Esophagus muscularis mucosa (tissue), 4 donors: ENCODE measurements around the gene FITM1. TPM values are rescaled to one million over a fixed set of nuclear protein-coding genes. Genes with fewer than 3 reads are reported as not detected.

Experiments used
- DNase-seq: peaks from one replicate; pipeline ENCODE4 v3.0.0-alpha.2; 2017; ENCODE audit errors: extremely low spot score
- H3K27ac ChIP-seq, 4 donors: fragments of 200-600 bp; sonication (generic); replicated peaks in 1 of 4; 1 replicate in 3 of 4; 2 replicates in 1 of 4; pipeline ENCODE4 v1.5.1; 2016 to 2019; ENCODE audit warnings: mild to moderate bottlenecking in 1 of 4
- H3K27me3 ChIP-seq, 4 donors: fragments of 200-600 bp; sonication (generic); one replicate each; pipeline versions ENCODE4 v1.5.1 to v1.6.0; 2016 to 2019
- H3K36me3 ChIP-seq, 4 donors: fragments of 200-600 bp; sonication (generic); one replicate each; pipeline ENCODE4 v1.5.1; 2016 to 2019
- H3K4me1 ChIP-seq, 4 donors: fragments of 200-600 bp; sonication (generic); one replicate each; pipeline ENCODE4 v1.5.1; 2016 to 2019
- H3K4me3 ChIP-seq, 4 donors: fragments of 200-600 bp; sonication (generic); 1 replicate in 2 of 4; 2 replicates in 2 of 4; pipeline ENCODE4 v1.5.1; 2016 to 2019; ENCODE audit warnings: mild to moderate bottlenecking in 4 of 4, moderate library complexity in 1 of 4
- H3K9me3 ChIP-seq, 4 donors: fragments of 200-600 bp; sonication (generic); 1 replicate in 3 of 4; 2 replicates in 1 of 4; pipeline ENCODE4 v1.5.1; 2016 to 2019
- CTCF ChIP-seq, 3 experiments: fragments of 200-600 bp in 2 of 3; fragments of 450-650 bp in 1 of 3; sonication (generic) in 2 of 3; IDR thresholded peaks; one replicate each; pipeline ENCODE4 v1.5.1; 2017 to 2019; ENCODE audit warnings: antibody characterized with exemption in 3 of 3, mild to moderate bottlenecking in 2 of 3, moderate library complexity in 1 of 3
- EP300 ChIP-seq: sonication (generic); formaldehyde crosslinking; IDR thresholded peaks from one replicate; pipeline ENCODE4 v1.6.1; 2017; ENCODE audit warnings: antibody characterized with exemption
- POLR2A ChIP-seq: fragments of 450-650 bp; IDR thresholded peaks from one replicate; pipeline ENCODE4 v1.6.1; 2017; ENCODE audit warnings: antibody characterized with exemption, moderate library complexity, mild to moderate bottlenecking, low read depth
- POLR2AphosphoS5 ChIP-seq, 2 donors: sonication (generic); formaldehyde crosslinking; IDR thresholded peaks; one replicate each; pipeline ENCODE4 v1.6.1; 2017; ENCODE audit warnings: antibody characterized with exemption in 2 of 2
- WGBS: methylation state at CpG from one replicate; pipeline ENCODE4 v1.1.5; 2018; 5-methylcytosine and 5-hydroxymethylcytosine counted together
- intact Hi-C: fragments of 100-400 bp; cut with DNase I; formaldehyde crosslinking; loops from one replicate; pipeline ENCODE4 v1.15.1; 2023
- total RNA-seq, 4 donors: library from RNA; depleted of rRNA; stranded (reverse); fragments of >200 nt; gene quantifications; one replicate each; pipeline versions ENCODE4 v1.1.0 to v1.2.1, GENCODE V29; 2016

Gene FITM1
- total RNA-seq, 4 donors from 2014 or later: 0.34 to 0.83 (median 0.52) TPM; not detected in 1

- Histone ChIP-seq H3K27me3 (no peaks in the 10 kb centered on the region), H3K4me1 (peaks cover 9 to 15% (median 13%) of the 10 kb centered on the region in 4 donors), H3K27ac (peak overlapping the region in 3 of 4 donors; percentile 13 to 42 (median 39)), H3K9me3 (no peaks in the 10 kb centered on the region), H3K4me3 (no peak overlapping the region), H3K36me3 (peaks cover 0 to 5% (median 4%) of the 10 kb centered on the region in 4 donors)
- TF ChIP-seq POLR2A (no peak), EP300 (no peak), CTCF (IDR thresholded peaks at IDR 0.05) (no peak), POLR2AphosphoS5 (IDR thresholded peaks at IDR 0.05) (no peak)
- WGBS: 44% methylated on average over 5 of the region's 5 CpGs
- intact Hi-C loops: loop anchor here (2.0 to 5.0 kb wide), 2 partner anchors 50 to 54 kb away; partner anchors contain the start of gene IRF9
- no peak for DNase-seq
These were observed 22.1 kb upstream of the FITM1 start for GRCh38 chr14:24108336-24108874.

GRCh38 chr14:24110060-24110459 lies 20.4 kb upstream of the FITM1 start:
- Histone ChIP-seq H3K36me3 (no peaks in the 10 kb centered on the region), H3K4me1 (peaks cover 12 to 18% (median 15%) of the 10 kb centered on the region in 4 donors), H3K9me3 (no peaks in the 10 kb centered on the region), H3K27me3 (no peaks in the 10 kb centered on the region), H3K27ac (no peak overlapping the region), H3K4me3 (no peak overlapping the region)
- 80% methylated on average over 9 of the region's 9 CpGs for WGBS
- intact Hi-C loops: no loop called here
- TF ChIP-seq CTCF (IDR thresholded peaks at IDR 0.05): no peak
- no peak for TF ChIP-seq EP300
- no peak for TF ChIP-seq POLR2AphosphoS5 (IDR thresholded peaks at IDR 0.05)
- TF ChIP-seq POLR2A: no peak
- no peak for DNase-seq

GRCh38 chr14:24110523-24110922 lies 19.9 kb upstream of the FITM1 start:
- no peaks in the 10 kb centered on the region for H3K27me3 ChIP-seq
- no peak overlapping the region for H3K27ac ChIP-seq
- DNase-seq: no peak
- intact Hi-C loops: no loop called here
- 65% methylated on average over 1 of the region's 1 CpG for WGBS
- no peak overlapping the region for H3K4me3 ChIP-seq
- H3K9me3 ChIP-seq: no peaks in the 10 kb centered on the region
- TF ChIP-seq POLR2A: no peak
- no peak for TF ChIP-seq CTCF (IDR thresholded peaks at IDR 0.05)
- TF ChIP-seq EP300: no peak
- no peak for TF ChIP-seq POLR2AphosphoS5 (IDR thresholded peaks at IDR 0.05)
- H3K36me3 ChIP-seq: no peaks in the 10 kb centered on the region
- peaks cover 14 to 20% (median 18%) of the 10 kb centered on the region in 4 donors for H3K4me1 ChIP-seq

- Histone ChIP-seq H3K4me1 (peaks cover 28 to 31% (median 30%) of the 10 kb centered on the region in 4 donors), H3K27ac (peak overlapping the region; percentile 93 to 98 (median 97)), H3K27me3 (no peaks in the 10 kb centered on the region), H3K36me3 (peaks cover 6 to 18% (median 16%) of the 10 kb centered on the region in 4 donors), H3K4me3 (peak overlapping the region; percentile 63 to 96 (median 67)), H3K9me3 (no peaks in the 10 kb centered on the region)
- no peak for TF ChIP-seq POLR2A
- no peak for TF ChIP-seq POLR2AphosphoS5 (IDR thresholded peaks at IDR 0.05)
- TF ChIP-seq EP300: no peak
- no peak for TF ChIP-seq CTCF (IDR thresholded peaks at IDR 0.05)
- DNase-seq: no peak
- intact Hi-C loops: no loop called here
- WGBS: 20% methylated on average over 10 of the region's 15 CpGs
These were observed 17.1 kb upstream of the FITM1 start for GRCh38 chr14:24113379-24113800.
